ENCODE results near the gene SLC18A2. TPM values are rescaled to one million over a fixed set of nuclear protein-coding genes. Genes with fewer than 3 reads are reported as not detected.

Gene SLC18A2
- total RNA-seq, 1 experiment from 2014 or later: not detected

GRCh38 chr10:117324367-117324766 is 83.5 kb downstream of the SLC18A2 start:
- ATAC-seq (no peak), DNase-seq (ENCODE audit: low read depth, low spot score) (no peak)
- ChIA-PET CTCF (no interaction called here), POLR2A (no interaction called here)
- Histone ChIP-seq H3K27ac (ENCODE audit: low read length) (no peak overlapping the region), H3K9me3 (ENCODE audit: control insufficient read depth, insufficient read depth, low read depth, low read length) (no peaks in the 10 kb centered on the region), H3K36me3 (ENCODE audit: control insufficient read depth, insufficient read depth, low read length) (no peaks in the 10 kb centered on the region; the same call in 1 of the 2 replicates), H3K27me3 (ENCODE audit: control insufficient read depth, insufficient read depth, low read length) (no peaks in the 10 kb centered on the region), H3K4me1 (ENCODE audit: control insufficient read depth, insufficient read depth, low read length) (0 out of 2 replicates have a peak, but pooled peaks cover 2% of the 10 kb centered on the region), H3K4me3 (ENCODE audit: low read depth in 2 of 2, low read length in 2 of 2) (no peak overlapping the region)
- intact Hi-C loops (cut with micrococcal nuclease; ENCODE audit: unreplicated experiment) (no loop called here), in situ Hi-C loops (cut with HindIII; ENCODE audit: low pct_unique_long_range_greater_than_20kb, low sequenced_read_pairs) (no loop called here)
- TF ChIP-seq REST (IDR thresholded peaks at IDR 0.05; ENCODE audit: insufficient read depth in 1 of 2, low read depth in 2 of 2, low read length in 1 of 2) (no peak), POLR2AphosphoS5 (IDR thresholded peaks at IDR 0.05; ENCODE audit: low read depth, low read length) (no peak), TCF7L2 (IDR thresholded peaks at IDR 0.05; ENCODE audit: low read depth, low read length) (no peak), SIN3A (IDR thresholded peaks at IDR 0.05; ENCODE audit: borderline replicate concordance, insufficient read depth, low read depth, low read length) (no peak), CTCF (IDR thresholded peaks at IDR 0.05) (no peak)
- no TSS peak for BruUV-seq (replicated peaks)

GRCh38 chr10:117327262-117327661 is 86.3 kb downstream of the SLC18A2 start:
- H3K36me3 ChIP-seq (ENCODE audit: control insufficient read depth, insufficient read depth, low read length): no peaks in the 10 kb centered on the region; the same call in 1 of the 2 replicates
- no peaks in the 10 kb centered on the region for H3K4me1 ChIP-seq (ENCODE audit: control insufficient read depth, insufficient read depth, low read length)
- TF ChIP-seq CTCF (IDR thresholded peaks at IDR 0.05) (no peak), REST (IDR thresholded peaks at IDR 0.05; ENCODE audit: insufficient read depth in 1 of 2, low read depth in 2 of 2, low read length in 1 of 2) (no peak), SIN3A (IDR thresholded peaks at IDR 0.05; ENCODE audit: borderline replicate concordance, insufficient read depth, low read depth, low read length) (no peak), TCF7L2 (IDR thresholded peaks at IDR 0.05; ENCODE audit: low read depth, low read length) (no peak), POLR2AphosphoS5 (IDR thresholded peaks at IDR 0.05; ENCODE audit: low read depth, low read length) (no peak)
- H3K27me3 ChIP-seq (ENCODE audit: control insufficient read depth, insufficient read depth, low read length): no peaks in the 10 kb centered on the region
- ChIA-PET CTCF (no interaction called here), POLR2A (no interaction called here)
- H3K4me3 ChIP-seq (ENCODE audit: low read depth in 2 of 2, low read length in 2 of 2): no peak overlapping the region
- intact Hi-C loops (cut with micrococcal nuclease; ENCODE audit: unreplicated experiment): no loop called here
- in situ Hi-C loops (cut with HindIII; ENCODE audit: low pct_unique_long_range_greater_than_20kb, low sequenced_read_pairs): no loop called here
- DNase-seq (ENCODE audit: low read depth, low spot score) (no peak), ATAC-seq (no peak)
- no peaks in the 10 kb centered on the region for H3K9me3 ChIP-seq (ENCODE audit: control insufficient read depth, insufficient read depth, low read depth, low read length)
- no peak overlapping the region for H3K27ac ChIP-seq (ENCODE audit: low read length)
- no TSS peak for BruUV-seq (replicated peaks)

Other genes starting within 250 kb of the SLC18A2 start
- 67.8 TPM for gene SHTN1, start 235.9 kb upstream of the SLC18A2 start, total RNA-seq (2021; ENCODE audit: unreplicated experiment)
- 4.6 TPM for gene VAX1, start 102.8 kb upstream of the SLC18A2 start, total RNA-seq (2021; ENCODE audit: unreplicated experiment)
- gene KCNK18, start 43.6 kb upstream of the SLC18A2 start, total RNA-seq (2021; ENCODE audit: unreplicated experiment): not detected
- 44.7 TPM for gene PDZD8, start 134.3 kb downstream of the SLC18A2 start, total RNA-seq (2021; ENCODE audit: unreplicated experiment)